Measurements from ENCODE around the gene LY6G6F. TPM values are rescaled to one million over a fixed set of nuclear protein-coding genes. Genes with fewer than 3 reads are reported as not detected.
"Not testable (repeated sequence)": the region's sequence is repeated elsewhere in the genome, so short reads cannot be mapped to it uniquely, and the experiment has no call there.

Gene LY6G6F
- total RNA-seq, 1 experiment from 2014 or later, result not detected

DNA sequence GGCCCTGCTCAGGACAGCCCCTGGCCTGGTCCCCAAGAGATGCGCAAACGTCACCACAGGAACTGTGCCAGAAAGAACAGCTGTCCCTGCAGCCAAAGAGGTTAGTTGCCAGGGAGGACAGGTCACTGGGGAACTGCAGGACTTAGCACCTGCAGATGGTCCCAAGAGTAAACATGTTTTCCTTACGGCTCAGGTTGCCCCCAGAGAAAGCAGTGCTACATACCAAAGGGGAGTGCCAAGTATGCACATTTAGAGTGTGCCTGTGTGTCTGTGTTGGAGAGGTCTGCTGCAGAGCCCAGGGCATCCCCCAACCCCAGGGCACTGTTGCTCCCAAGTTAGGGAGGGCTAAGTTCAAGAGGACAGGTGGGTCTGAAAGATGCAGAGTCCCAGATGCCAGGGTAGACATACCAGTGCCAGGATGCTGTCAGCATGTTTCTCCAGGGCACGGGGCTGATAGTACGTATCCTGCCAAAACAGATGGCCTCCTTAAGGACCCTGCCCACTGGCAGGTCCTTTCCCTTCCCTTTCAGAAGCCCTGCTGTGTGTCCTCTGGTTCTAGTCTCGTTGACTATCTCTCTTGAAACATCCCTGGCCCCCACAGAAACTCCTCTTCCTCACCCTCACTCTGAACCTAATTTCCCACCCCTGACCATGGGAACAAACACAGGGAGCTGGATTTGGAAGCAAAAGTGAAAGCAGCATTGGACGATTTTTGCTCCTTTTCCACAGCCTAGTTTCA lies 4.8 kb upstream of the LY6G6F start:
- no peak for DNase-seq (ENCODE audit: low read depth)

DNA sequence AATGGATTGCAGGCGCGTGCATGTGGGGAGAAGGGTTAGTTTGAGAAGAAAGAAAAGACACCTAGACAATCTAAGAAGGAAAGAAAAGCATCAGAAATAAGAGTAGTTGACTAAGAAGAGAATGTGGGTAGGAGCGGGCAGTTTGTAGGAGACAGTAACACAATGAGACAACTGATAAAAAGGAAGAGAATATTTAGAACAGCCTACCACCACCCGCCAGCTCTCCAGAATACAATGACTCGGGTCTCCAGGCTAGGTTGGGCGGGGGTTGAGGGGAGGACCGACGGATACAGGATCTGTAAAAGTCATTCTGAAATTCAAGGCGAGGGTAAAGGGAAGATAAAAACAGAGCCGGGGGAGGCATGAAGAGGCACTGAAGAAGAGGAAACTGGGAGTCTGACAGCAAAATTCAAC lies 4.3 kb upstream of the LY6G6F start:
- DNase-seq (ENCODE audit: low read depth), result no peak

DNA sequence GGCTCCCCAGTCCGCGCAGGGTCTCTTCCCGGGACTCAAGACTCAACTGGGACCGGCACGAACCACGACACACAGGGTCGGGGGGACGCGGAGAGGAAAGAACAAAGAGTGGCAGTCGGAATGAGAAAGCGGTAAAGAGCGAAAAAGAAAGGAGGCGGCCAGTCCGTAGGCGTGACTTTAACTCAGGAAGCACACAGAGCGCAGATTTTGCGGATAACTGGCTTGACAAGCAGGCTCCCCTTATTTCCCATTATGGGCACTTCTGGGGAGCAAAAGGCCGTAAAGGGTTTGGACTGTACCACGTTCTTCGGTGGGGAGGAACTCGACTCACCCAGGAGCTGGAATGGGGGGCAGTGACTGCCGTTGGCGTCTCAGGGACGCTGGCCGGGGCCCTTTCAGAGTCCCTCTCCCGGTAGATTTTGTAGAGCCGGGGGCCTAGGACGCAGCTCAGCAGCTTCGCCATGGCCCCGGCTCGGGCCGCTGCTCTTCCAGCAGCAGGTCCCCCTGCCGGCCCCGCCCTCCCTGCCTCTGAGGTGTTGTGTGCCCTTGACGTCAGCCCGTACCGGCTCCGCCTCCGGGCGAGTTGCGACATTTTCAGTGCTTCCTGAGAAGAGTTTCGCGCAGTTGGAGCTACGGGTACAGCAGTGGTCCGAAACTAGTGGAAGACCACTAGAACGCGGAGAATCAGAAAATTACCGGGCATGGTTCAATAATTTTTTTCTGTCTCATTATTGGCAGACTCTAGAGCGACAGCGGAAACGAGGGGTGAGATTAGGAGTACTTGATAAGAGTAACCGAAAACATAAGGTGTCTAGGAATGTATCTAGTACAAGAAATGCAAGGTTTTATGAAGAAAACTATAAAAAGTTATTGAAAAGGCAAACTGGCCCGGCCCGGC lies 3.6 kb upstream of the LY6G6F start, which contains the start of gene ABHD16A:
ABHD16A (minus strand) TSS at position 506 of the 898 bp plus-strand sequence; CDS start at position 463, 43 bp downstream.
- DNase-seq (ENCODE audit: low read depth), result peak; percentile 97

DNA sequence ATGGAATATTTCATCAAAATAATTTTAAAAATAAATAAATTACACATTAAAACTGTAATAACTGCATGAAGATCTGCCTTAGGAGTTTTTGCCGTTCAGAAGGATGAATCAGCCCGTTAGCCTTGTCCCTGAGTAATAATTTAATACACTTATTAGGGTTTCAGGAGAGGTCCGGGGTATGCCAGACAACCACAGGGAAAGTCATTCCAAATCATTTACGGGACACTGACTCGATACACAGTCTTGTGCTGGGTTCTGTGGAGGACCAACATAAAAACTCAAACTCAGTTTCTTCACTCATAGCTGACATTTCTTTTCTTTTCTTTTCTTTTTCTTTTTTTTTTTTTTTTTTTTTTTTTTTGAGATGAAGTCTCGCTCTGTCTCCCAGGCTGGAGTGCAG lies 735 bp upstream of the LY6G6F start:
- no peak for DNase-seq (ENCODE audit: low read depth)

DNA sequence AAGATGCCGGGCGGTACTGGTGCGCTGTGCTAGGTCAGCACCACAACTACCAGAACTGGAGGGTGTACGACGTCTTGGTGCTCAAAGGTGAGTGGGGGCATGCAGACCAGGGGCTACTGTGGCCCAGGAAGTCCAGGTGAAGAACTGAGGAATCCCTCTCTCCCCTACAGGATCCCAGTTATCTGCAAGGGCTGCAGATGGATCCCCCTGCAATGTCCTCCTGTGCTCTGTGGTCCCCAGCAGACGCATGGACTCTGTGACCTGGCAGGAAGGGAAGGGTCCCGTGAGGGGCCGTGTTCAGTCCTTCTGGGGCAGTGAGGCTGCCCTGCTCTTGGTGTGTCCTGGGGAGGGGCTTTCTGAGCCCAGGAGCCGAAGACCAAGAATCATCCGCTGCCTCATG lies 1.0 kb downstream of the LY6G6F start:
- DNase-seq (ENCODE audit: low read depth), result no peak

DNA sequence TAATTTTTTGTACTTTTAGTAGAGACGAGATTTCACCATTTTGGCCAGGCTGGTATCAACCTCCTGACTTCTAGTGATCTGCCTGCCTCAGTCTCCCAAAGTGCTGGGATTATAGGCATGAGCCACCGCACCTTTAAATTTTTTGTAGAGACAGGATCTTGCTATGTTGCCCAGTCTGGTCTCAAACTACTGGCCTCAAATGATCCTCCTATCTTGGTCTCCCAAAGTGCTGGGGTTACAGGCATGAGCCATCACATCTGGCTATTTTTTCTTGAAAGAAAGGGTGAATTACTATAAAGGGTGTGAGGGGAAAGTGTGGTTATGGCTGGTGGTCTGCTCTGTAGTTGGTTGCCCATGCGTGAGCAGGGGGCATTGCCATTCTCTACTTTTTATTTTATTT lies 1.6 kb downstream of the LY6G6F start:
- DNase-seq (ENCODE audit: low read depth), result no peak

DNA sequence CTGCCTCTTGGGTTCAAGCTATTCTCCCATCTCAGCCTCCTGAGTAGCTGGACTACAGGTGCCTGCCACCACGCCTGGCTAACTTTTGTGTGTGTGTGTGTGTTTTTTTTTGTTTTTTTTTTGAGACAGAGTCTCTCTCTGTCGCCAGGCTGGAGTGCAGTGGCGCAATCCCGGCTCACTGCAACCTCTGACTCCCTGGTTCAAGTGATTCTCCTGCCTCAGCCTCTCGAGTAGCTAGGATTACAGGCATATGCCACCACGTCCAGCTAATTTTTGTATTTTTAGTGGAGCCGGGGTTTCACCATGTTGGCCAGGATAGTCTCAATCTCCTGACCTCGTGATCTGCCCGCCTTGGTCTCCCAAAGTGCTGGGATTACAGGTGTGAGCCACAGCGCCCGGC lies 2.5 kb downstream of the LY6G6F start:
- not testable (repeated sequence) for DNase-seq (ENCODE audit: low read depth)

DNA sequence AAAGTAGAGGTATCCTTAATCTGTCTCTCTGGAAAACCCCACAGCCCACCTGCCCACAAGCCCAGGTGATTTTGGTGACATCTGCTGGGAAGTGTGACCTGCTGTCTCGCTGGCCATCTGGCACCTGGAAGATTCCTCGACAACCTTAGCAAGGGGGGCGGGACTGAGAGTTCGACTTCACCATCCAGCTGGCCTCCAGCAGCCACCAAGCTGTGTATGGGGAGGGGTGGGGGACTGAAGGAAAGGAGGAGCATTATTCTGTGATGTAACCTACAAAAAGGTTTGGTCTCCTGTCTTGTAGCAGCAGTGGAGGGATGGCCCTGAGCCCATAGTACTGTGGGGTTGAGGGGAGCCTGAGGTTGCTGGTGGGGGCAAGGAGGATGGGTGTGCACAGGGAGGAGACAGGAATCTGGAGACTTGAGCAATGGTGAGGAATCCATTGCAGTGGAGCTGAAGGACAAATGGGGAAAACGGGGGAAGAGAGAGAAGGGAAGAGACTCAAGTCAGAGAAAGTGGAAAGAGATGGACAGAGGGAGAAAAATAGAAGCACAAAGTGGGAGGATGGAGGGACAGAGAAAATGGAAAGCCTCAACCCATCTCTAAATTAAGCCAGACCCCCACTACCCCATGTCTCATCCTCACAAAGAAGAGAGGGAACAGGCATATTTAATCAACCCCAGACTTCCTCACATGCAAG lies 4.0 kb downstream of the LY6G6F start:
- no peak for DNase-seq (ENCODE audit: low read depth)

DNA sequence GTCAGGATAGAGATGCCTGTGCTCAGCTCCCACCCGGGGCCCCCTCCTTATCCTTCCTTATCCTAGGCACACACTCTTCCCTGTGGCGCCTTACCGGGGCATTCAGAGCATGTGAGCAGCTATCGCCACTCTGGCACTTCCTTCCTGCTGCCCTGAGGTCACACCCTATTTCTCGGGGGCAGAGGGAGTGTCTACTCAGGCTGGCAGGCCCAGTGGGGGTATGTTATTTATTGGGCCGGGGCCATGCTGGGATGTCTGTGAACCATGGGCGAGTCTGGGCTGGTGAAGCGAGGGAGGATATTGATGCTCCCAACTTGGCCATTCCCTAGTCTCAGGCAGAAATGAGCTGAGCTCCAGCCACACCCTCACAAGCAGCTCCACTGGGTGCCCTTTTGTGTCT lies 4.6 kb downstream of the LY6G6F start:
- no peak for DNase-seq (ENCODE audit: low read depth)

DNA sequence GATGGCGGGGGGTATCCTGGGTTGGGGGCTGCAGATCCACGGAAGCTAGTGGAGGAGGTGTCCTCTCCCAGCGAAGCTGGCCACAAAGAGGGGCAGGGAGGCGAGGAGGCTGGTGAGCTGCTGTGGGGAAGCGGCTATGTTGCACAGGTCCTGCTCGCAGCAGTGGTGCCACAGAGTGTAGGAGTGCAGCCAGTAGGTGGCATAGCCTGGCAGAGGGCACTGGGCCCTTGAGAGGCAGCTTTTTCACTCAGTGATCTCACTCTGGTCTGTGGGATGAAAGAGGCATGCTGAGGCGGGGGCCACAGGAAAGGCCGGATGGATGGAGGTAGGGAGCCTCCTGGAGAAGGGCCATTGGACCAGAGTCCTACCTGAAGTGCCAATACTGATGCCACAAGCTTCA lies 5.6 kb downstream of the LY6G6F start:
- peak; percentile 25 for DNase-seq (ENCODE audit: low read depth)

DNA sequence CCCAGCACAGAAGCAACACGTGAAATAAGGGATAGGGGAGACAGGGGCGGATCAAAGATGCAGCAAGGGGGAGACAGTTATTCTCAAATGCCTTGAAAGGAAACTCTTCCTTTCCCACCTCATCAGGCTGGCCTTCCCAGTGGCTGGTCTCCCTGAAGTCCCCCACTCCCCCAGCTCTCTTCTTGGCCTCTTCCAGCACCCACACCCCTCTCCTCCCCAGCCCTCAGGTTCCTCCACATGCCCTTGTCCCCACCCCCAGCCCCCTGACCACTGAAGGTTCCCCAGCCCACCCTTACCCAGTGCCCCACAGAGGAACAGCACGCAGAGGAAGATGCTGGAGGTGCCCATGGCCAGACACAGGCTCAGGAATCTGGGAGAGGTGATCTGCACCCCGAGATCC lies 6.8 kb downstream of the LY6G6F start:
- no peak for DNase-seq (ENCODE audit: low read depth)

DNA sequence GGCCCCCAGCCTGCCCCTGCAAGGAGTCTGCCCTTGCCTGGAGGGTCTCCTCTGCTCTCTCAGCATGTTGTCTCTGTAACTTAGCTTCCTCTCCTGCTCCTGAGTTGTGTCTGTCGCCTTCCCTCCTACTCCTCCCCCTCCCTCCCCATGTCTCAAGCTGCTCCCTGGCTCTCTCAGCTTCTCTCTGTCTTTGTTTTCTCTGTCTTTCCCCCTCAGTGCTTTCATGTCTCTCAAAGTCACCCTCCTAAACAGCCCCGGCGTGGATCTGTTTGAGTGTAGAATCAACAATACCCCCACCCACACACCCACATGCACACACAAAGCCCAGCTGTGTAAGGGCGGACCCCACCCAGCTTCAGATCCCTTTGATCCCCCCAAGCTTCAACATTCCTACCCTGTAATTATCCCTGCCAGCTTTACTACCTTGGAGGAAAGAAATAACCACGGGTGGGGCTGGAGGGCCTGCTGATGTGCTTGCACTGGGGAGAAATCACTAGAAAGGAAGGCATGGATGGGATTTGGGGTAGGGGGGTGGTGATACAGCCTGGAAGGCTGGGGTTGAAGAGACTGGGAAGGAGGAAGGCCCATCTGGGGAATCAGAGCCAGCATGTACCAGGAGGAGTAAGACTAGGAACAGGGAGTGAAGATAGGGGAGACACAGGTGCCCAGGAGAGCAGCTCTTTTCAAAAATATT lies 7.5 kb downstream of the LY6G6F start:
- DNase-seq (ENCODE audit: low read depth), result no peak

DNA sequence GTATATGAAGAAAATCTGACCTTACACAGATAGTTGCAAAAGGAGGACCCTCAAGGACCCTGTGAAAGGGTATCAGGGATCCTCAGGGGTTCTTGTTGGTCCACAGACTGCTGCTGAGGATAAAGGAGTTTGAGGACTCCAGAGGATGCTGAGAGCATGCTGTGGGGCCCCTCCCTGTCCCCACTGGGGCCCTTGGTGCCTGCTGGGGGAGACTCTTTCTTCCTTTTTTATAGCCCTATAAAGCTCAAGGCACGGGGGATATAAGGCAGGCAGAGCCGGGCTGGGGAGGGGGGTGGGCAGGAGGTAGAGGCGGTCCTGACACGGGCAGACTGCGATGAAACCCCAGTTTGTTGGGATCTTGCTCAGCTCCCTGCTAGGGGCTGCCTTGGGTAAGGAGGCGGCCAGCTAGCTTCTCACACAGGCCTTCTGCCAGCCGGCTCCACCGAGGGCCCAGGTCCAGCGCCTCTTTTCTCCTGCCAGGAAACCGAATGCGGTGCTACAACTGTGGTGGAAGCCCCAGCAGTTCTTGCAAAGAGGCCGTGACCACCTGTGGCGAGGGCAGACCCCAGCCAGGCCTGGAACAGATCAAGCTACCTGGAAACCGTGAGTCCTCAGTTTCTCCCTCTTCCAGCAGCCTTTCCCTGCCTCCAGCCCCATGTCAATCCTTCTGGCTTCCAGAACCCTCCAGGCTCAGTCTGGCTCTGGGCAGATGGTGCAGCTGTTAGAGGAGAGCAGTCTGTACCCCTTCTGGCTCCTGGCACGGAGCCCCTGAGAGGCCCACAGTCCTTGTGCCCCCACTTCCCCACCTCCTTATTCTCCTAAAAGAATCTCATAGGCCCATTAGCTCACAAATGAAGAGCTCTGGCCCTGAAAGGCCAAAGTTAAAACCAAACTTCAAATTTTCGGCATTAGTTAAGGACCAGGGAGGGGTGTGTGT lies 8.6 kb downstream of the LY6G6F start, which contains the start of gene LY6G6D:
LY6G6D (plus strand) TSS at position 327 of the 937 bp plus-strand sequence; CDS start at position 335, 8 bp downstream.
- no peak for DNase-seq (ENCODE audit: low read depth)

DNA sequence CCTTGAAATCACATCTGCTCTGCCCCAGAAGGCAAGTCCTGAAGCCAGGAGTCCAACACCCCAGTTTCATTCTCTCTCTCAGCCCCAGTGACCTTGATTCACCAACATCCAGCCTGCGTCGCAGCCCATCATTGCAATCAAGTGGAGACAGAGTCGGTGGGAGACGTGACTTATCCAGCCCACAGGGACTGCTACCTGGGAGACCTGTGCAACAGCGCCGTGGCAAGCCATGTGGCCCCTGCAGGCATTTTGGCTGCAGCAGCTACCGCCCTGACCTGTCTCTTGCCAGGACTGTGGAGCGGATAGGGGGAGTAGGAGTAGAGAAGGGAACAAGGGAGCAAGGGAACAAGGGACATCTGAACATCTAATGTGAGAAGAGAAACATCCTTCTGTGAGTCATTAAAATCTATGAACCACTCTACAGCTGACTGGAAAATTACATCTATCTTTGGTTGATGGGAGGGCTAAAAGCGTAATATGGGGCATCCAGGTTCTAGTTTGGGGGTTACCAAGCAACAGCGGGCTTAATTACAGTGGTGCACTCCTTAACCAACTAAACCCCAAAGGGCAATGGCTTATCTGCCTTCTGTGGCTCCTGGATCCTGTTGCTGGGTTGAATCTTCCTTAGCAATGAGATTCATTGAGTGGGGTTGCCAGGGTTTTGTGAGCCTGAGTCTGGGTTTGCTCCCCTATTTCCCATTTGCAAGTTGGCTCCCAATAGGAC lies 11.0 kb downstream of the LY6G6F start:
- DNase-seq (ENCODE audit: low read depth), result no peak

DNA sequence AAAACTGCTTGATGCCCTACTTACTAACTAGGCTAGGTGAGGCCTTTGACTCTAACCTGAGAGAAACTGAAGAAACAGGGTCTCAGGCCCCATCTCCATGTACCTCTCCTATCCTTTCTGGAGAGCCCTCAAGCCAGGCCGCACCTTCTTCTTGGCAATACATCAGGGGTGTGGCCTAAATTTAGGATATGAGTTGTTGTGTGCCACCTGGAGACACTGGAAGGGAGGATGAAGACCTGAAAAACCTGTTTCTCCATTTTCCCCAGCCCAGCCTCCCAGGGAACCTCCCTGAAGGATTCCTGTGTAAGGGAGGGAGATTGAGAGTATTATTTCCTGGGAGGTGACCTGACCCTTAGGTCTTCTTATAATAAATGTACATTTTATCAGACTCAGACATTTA lies 11.6 kb downstream of the LY6G6F start:
- no peak for DNase-seq (ENCODE audit: low read depth)

DNA sequence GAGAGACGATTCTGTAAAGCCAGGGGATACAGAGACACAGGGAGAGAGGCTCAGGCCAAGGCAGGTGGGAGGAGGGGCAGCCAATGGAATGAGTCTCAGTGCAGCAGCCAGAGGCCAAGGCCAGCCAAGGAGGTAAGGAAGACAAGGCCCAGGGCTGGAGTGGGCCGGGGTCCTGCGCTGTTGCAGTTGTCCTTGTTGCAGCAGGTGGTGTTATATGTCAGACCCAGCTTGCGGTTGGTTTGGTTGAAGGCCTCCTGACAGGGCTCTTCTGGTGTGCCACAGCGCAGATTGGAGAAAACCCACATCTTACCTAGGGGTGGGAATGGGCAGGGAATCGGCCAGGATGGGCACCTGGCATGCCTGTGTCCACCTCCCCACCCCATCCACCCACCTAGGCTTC lies 12.3 kb downstream of the LY6G6F start:
- DNase-seq (ENCODE audit: low read depth), result no peak

DNA sequence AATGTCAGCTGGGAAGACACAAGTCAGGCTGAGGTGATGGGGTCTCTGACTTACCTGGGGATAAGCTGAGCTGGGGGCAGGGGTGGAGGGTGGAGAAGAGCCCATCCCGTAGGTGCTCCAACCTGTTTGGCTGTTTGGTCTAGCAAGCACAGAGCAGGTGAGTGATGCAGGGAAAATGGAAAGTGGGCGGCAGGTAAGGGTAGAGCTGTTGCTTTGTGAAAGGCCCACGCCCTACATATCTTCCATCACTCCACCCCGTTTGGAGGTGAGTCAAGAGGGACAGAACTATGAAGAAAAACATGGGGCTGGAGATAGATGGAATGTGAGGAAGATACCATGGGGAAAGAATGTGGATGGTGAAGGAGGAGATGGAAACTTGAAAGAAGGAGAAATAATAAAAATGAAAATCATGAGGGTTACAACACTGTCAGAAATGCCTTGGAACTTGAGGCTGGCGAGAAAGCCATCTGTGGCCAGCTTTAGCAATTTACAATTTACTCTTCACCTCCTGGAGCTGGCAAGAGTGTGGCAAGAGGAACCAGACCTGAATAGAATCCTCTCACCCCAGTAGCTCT lies 13.6 kb downstream of the LY6G6F start:
- no peak for DNase-seq (ENCODE audit: low read depth)

DNA sequence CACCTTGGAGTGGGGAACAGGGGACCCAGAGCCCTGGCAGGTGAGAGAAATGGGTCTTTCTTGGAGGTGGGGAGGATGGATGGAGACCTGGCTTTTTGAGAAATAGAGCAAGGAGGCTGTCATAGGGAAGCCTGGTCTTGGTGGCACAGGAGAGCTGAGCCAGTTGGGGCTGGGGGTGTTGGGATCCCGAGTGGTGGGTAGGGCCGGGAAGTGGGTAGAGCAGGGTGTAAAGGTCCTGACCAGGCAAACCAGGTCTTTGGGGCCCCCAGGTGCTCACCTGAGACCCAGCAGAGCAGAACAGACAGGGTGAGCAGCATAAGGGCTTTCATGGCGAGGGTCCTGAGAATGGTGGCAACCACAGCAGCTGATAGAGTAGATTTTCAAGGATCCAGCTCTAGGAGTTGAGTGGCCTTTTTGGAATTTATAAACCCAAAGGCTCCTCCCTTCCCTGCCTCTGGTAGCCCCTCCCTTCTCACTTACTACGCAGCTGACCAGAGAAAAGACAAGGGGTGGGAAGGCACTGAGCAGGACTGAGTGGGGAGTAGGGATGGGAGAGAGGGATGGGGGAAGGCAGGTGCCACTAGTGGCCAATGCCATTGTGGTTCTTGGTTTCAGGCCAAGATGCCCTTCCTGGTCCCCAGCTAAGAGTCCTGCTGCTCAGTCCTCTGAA lies 14.8 kb downstream of the LY6G6F start, which contains the start of gene LY6G6C:
LY6G6C (minus strand) TSS at position 396 of the 670 bp plus-strand sequence; CDS start at position 329, 67 bp downstream.
- DNase-seq (ENCODE audit: low read depth), result no peak

All from HT1080 (cell line).